ENCODE measurements around the gene SYNGR3.

GRCh38 chr16:2035431-2036199, 45.8 kb downstream of the SYNGR3 start:
- TF ChIP-seq CTCF (IDR thresholded peaks at IDR 0.05): no peak
- no peak for TF ChIP-seq EP300 (IDR thresholded peaks at IDR 0.05)
- TF ChIP-seq POLR2A (IDR thresholded peaks at IDR 0.05): no peak
